ENCODE results near the gene KRTAP2-3.
"Not testable (repeated sequence)": the region's sequence is repeated elsewhere in the genome, so short reads cannot be mapped to it uniquely, and the experiment has no call there.

The KRTAP2-3 gene

GRCh38 chr17:41096055-41096454 is 36.1 kb upstream of the KRTAP2-3 start:
- 90 to 91% methylated on average over 4 to 5 of the region's 7 CpGs for WGBS, 2 experiments (ENCODE audit: insufficient coverage in 2 of 2)
- H3K27ac ChIP-seq (ENCODE audit: low read depth, low read length, severe bottlenecking): no peak overlapping the region
- no peaks in the 10 kb centered on the region for H3K36me3 ChIP-seq (ENCODE audit: control insufficient read depth, insufficient read depth, low read length)
- H3K4me1 ChIP-seq (ENCODE audit: control insufficient read depth, insufficient read depth, low read length, poor library complexity, severe bottlenecking): no peaks in the 10 kb centered on the region
- H3K9me3 ChIP-seq (ENCODE audit: control insufficient read depth, low read length): peaks cover 4% of the 10 kb centered on the region
- H3K4me3 ChIP-seq (ENCODE audit: extremely low read depth, insufficient read depth, low read length, poor library complexity, severe bottlenecking): no peak overlapping the region

- not testable (repeated sequence) for H3K27ac ChIP-seq (ENCODE audit: low read depth, low read length, severe bottlenecking); H3K4me1 ChIP-seq (ENCODE audit: control insufficient read depth, insufficient read depth, low read length, poor library complexity, severe bottlenecking); H3K4me3 ChIP-seq (ENCODE audit: extremely low read depth, insufficient read depth, low read length, poor library complexity, severe bottlenecking); H3K36me3 ChIP-seq (ENCODE audit: control insufficient read depth, insufficient read depth, low read length); H3K9me3 ChIP-seq (ENCODE audit: control insufficient read depth, low read length)
- 17% methylated on average over 1 of the region's 4 CpGs; no CpG with 5 or more reads in 1 of the 2 experiments for WGBS, 2 experiments (ENCODE audit: insufficient coverage in 2 of 2)
Measured at GRCh38 chr17:41088760-41089352, 28.9 kb upstream of the KRTAP2-3 start.

- 86 to 89% methylated on average over 7 to 11 of the region's 14 CpGs for WGBS, 2 experiments (ENCODE audit: insufficient coverage in 2 of 2)
- not testable (repeated sequence) for H3K4me3 ChIP-seq (ENCODE audit: extremely low read depth, insufficient read depth, low read length, poor library complexity, severe bottlenecking); H3K36me3 ChIP-seq (ENCODE audit: control insufficient read depth, insufficient read depth, low read length); H3K9me3 ChIP-seq (ENCODE audit: control insufficient read depth, low read length); H3K4me1 ChIP-seq (ENCODE audit: control insufficient read depth, insufficient read depth, low read length, poor library complexity, severe bottlenecking); H3K27ac ChIP-seq (ENCODE audit: low read depth, low read length, severe bottlenecking)
Measured at GRCh38 chr17:41084100-41084856, 24.4 kb upstream of the KRTAP2-3 start, which contains the start of gene KRTAP4-7. KRTAP4-7 (plus strand) TSS chr17:41084150; CDS start chr17:41084207, 57 bp downstream.

- not testable (repeated sequence) for H3K9me3 ChIP-seq (ENCODE audit: control insufficient read depth, low read length); H3K36me3 ChIP-seq (ENCODE audit: control insufficient read depth, insufficient read depth, low read length); H3K4me1 ChIP-seq (ENCODE audit: control insufficient read depth, insufficient read depth, low read length, poor library complexity, severe bottlenecking); H3K4me3 ChIP-seq (ENCODE audit: extremely low read depth, insufficient read depth, low read length, poor library complexity, severe bottlenecking); H3K27ac ChIP-seq (ENCODE audit: low read depth, low read length, severe bottlenecking)
- no CpG with 5 or more reads among the region's 2 CpGs for WGBS, 2 experiments (ENCODE audit: insufficient coverage in 2 of 2)
Measured at GRCh38 chr17:41083427-41083826, 23.5 kb upstream of the KRTAP2-3 start.

- Histone ChIP-seq H3K4me3 (ENCODE audit: extremely low read depth, insufficient read depth, low read length, poor library complexity, severe bottlenecking) (no peak overlapping the region), H3K9me3 (ENCODE audit: control insufficient read depth, low read length) (no peaks in the 10 kb centered on the region), H3K4me1 (ENCODE audit: control insufficient read depth, insufficient read depth, low read length, poor library complexity, severe bottlenecking) (peaks cover 5% of the 10 kb centered on the region), H3K27ac (ENCODE audit: low read depth, low read length, severe bottlenecking) (no peak overlapping the region), H3K36me3 (ENCODE audit: control insufficient read depth, insufficient read depth, low read length) (no peaks in the 10 kb centered on the region)
- 78 to 88% methylated on average over 2 of the region's 4 CpGs for WGBS, 2 experiments (ENCODE audit: insufficient coverage in 2 of 2)
Measured at GRCh38 chr17:41082626-41083025, 22.7 kb upstream of the KRTAP2-3 start.

- Histone ChIP-seq H3K36me3 (ENCODE audit: control insufficient read depth, insufficient read depth, low read length) (no peaks in the 10 kb centered on the region), H3K4me1 (ENCODE audit: control insufficient read depth, insufficient read depth, low read length, poor library complexity, severe bottlenecking) (no peaks in the 10 kb centered on the region), H3K4me3 (ENCODE audit: extremely low read depth, insufficient read depth, low read length, poor library complexity, severe bottlenecking) (no peak overlapping the region), H3K9me3 (ENCODE audit: control insufficient read depth, low read length) (no peaks in the 10 kb centered on the region), H3K27ac (ENCODE audit: low read depth, low read length, severe bottlenecking) (no peak overlapping the region)
Measured at GRCh38 chr17:41076788-41077187, 16.9 kb upstream of the KRTAP2-3 start.

GRCh38 chr17:41073676-41074075 is 13.8 kb upstream of the KRTAP2-3 start:
- WGBS, 2 experiments (ENCODE audit: insufficient coverage in 2 of 2): 94 to 100% methylated on average over 1 to 2 of the region's 2 CpGs
- no peak overlapping the region for H3K4me3 ChIP-seq (ENCODE audit: extremely low read depth, insufficient read depth, low read length, poor library complexity, severe bottlenecking)
- H3K4me1 ChIP-seq (ENCODE audit: control insufficient read depth, insufficient read depth, low read length, poor library complexity, severe bottlenecking): no peaks in the 10 kb centered on the region
- no peak overlapping the region for H3K27ac ChIP-seq (ENCODE audit: low read depth, low read length, severe bottlenecking)
- no peaks in the 10 kb centered on the region for H3K9me3 ChIP-seq (ENCODE audit: control insufficient read depth, low read length)
- no peaks in the 10 kb centered on the region for H3K36me3 ChIP-seq (ENCODE audit: control insufficient read depth, insufficient read depth, low read length)

GRCh38 chr17:41071606-41072360 is 11.9 kb upstream of the KRTAP2-3 start:
- Histone ChIP-seq H3K4me1 (ENCODE audit: control insufficient read depth, insufficient read depth, low read length, poor library complexity, severe bottlenecking) (no peaks in the 10 kb centered on the region), H3K27ac (ENCODE audit: low read depth, low read length, severe bottlenecking) (no peak overlapping the region), H3K9me3 (ENCODE audit: control insufficient read depth, low read length) (no peaks in the 10 kb centered on the region), H3K4me3 (ENCODE audit: extremely low read depth, insufficient read depth, low read length, poor library complexity, severe bottlenecking) (no peak overlapping the region), H3K36me3 (ENCODE audit: control insufficient read depth, insufficient read depth, low read length) (no peaks in the 10 kb centered on the region)
- WGBS, 2 experiments (ENCODE audit: insufficient coverage in 2 of 2): 90 to 100% methylated on average over 3 to 5 of the region's 5 CpGs

- 90 to 100% methylated on average over 2 of the region's 3 CpGs for WGBS, 2 experiments (ENCODE audit: insufficient coverage in 2 of 2)
- H3K27ac ChIP-seq (ENCODE audit: low read depth, low read length, severe bottlenecking): no peak overlapping the region
Measured at GRCh38 chr17:41069031-41069430, 9.1 kb upstream of the KRTAP2-3 start.

GRCh38 chr17:41067281-41067680 is 7.4 kb upstream of the KRTAP2-3 start:
- H3K4me1 ChIP-seq (ENCODE audit: control insufficient read depth, insufficient read depth, low read length, poor library complexity, severe bottlenecking): no peaks in the 10 kb centered on the region
- H3K36me3 ChIP-seq (ENCODE audit: control insufficient read depth, insufficient read depth, low read length): no peaks in the 10 kb centered on the region
- H3K27ac ChIP-seq (ENCODE audit: low read depth, low read length, severe bottlenecking): no peak overlapping the region
- H3K4me3 ChIP-seq (ENCODE audit: extremely low read depth, insufficient read depth, low read length, poor library complexity, severe bottlenecking): no peak overlapping the region
- H3K9me3 ChIP-seq (ENCODE audit: control insufficient read depth, low read length): no peaks in the 10 kb centered on the region

More at GRCh38 chr17:41069031-41069430, 9.1 kb upstream of the KRTAP2-3 start:
- Histone ChIP-seq H3K4me1 (ENCODE audit: control insufficient read depth, insufficient read depth, low read length, poor library complexity, severe bottlenecking) (no peaks in the 10 kb centered on the region), H3K4me3 (ENCODE audit: extremely low read depth, insufficient read depth, low read length, poor library complexity, severe bottlenecking) (no peak overlapping the region), H3K9me3 (ENCODE audit: control insufficient read depth, low read length) (no peaks in the 10 kb centered on the region), H3K36me3 (ENCODE audit: control insufficient read depth, insufficient read depth, low read length) (no peaks in the 10 kb centered on the region)
